IPS-11a (cell line): ENCODE data around the gene WDR59.

Experiments used
- H3K4me3 ChIP-seq: one replicate; pipeline ENCODE4 v1.5.1; 2013; ENCODE audit warnings: low read depth, low read length, control low read depth

The WDR59 gene

DNA sequence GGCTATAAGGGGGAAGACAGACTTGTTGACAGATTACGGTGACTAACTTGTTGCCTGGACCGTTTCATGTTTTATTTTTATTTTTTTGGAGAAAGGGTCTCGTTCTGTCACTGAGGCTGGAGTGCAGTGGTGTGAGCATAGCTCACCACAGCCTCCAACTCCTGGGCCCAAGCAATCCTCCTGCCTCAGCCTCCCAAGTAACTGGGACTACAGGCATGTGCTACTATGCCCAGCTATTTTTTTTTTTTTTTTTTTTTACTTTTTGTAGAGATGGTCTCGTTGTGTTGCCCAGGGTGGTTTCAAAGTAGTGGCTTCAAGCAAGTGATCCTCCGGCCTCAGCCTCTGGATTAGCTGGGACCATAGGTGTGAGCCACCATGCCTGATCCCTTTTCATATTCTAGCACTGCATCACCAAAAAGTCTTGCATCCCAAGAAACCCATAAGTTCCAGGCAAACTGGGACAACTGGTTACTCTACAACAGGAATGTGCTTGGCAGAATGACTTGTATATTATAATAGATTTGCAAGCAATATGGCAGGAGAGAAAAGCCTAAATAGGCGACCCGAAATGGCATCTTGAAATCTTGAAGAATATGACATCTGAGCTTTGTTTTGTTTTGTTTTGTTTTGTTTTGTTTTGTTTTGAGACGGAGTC, 2.2 kb upstream of the WDR59 start:
- no peak overlapping the region for H3K4me3 ChIP-seq

DNA sequence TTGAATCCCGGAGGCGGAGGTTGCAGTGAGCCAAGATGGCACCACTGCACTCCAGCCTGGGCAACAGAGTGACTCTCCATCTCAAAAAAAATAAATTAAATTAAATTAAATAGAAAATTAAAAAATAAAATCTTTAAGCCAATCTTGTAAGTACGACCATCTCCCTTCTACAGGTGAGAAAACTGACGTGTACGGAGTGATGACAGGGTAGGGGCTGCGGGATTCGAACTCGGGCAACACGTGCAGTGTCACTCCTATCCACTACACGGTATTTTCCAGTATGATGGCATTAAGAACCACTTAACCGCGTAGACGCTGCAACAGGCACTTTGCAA, 762 bp downstream of the WDR59 start:
- H3K4me3 ChIP-seq, result peak overlapping the region; percentile 78

GRCh38 chr16:74982256-74982655, 2.7 kb downstream of the WDR59 start:
- H3K4me3 ChIP-seq, result no peak overlapping the region

DNA sequence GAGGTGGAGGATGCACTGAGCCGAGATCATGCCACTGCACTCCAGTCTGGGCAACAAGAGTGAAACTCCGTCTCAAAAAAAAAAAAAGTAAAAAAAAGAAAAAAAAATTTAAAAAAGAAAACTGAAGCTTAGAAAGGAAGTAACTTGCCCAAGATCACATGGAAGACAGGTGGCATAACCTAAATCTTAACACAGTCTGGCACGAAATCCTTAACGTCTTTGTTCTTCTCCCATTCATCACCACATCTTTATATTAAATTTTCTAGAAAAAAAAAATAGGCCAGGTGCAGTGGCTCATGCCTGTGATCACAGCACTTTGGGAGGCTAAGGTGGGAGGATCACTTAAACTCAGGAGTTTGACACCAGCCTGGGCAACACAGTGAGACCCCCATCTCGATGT, 9.3 kb downstream of the WDR59 start:
- no peak overlapping the region for H3K4me3 ChIP-seq

GRCh38 chr16:74973304-74973703, 11.6 kb downstream of the WDR59 start:
- no peak overlapping the region for H3K4me3 ChIP-seq

- no peak overlapping the region for H3K4me3 ChIP-seq
These were observed 30.2 kb downstream of the WDR59 start for GRCh38 chr16:74954763-74955162.

GRCh38 chr16:74951681-74952080, 33.2 kb downstream of the WDR59 start:
- no peak overlapping the region for H3K4me3 ChIP-seq

DNA sequence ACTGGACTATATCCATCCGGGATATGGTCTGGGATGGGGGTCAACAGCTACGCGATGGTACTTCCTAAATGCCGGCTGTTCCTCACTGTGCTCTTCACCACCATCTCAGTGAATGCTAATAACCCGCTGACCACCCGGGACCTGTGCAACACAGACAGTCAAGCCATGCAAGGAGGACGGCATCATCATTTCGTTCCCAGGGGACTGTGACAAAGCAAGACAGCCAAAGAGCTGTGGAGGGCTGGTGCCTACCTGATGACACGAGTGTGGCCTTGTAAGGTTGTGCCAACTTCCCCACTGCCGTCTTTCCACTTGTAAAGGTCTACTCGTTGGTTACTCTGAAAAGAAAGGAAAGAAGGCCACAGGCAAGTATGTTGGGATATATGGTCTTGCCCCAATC, 33.7 kb downstream of the WDR59 start:
- no peak overlapping the region for H3K4me3 ChIP-seq

DNA sequence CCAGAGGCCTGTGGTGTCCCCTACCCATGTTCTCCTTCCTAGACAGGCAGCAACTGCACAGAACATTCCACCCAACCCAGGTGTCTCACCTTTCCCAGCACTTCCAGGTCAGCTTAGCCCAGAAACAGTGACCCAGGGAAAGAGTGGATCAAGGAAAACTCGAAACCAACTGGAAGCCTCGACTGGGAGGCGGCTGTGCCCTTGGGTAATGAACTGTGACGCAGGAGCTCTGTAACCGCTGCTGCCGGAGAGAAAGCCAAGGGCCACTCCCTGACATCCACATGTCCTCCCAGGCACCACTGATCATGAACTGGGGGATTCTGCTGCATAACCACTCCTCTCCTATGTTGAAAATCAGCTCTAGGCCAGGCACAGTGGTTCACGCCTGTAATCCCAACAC, 34.4 kb downstream of the WDR59 start:
- no peak overlapping the region for H3K4me3 ChIP-seq

DNA sequence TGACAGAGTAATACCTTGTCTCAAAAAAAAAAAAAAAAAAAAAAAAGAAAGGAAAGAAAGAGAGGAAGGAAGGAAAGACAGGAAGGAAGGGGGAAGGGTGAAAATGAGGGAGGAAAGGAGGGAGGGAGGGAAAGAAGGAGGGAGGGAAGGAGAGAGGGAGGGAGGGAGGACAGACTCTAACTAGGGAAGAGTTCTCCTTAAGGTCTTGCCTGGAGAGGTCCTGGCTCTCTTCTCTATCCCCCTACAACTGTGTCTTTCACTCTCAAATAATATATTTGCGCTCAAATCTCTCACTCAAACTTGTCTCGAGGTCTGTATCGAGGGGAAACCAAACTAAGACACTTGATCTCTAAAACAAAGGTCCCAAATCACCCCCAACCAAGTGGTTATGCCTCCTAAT, 35.6 kb downstream of the WDR59 start:
- no peak overlapping the region for H3K4me3 ChIP-seq

DNA sequence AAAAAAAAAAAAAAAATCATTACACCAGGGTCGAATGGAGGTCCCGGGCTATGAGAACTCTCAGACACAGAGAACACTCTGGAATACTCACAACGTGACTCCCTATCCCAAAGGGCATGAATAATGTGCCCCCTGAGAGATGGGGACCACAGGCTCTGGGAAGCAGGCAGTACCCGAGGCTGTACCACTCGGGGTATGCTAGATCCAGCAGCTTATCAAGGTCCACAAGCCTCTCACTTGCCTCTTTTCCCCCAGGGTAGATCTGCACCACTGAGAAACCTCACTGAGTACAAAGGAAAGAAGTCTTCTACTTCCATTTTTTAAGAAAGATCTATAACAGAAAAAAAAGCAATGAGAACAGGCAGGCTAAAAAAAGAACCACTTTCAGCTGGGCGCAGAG, 40.5 kb downstream of the WDR59 start:
- no peak overlapping the region for H3K4me3 ChIP-seq

DNA sequence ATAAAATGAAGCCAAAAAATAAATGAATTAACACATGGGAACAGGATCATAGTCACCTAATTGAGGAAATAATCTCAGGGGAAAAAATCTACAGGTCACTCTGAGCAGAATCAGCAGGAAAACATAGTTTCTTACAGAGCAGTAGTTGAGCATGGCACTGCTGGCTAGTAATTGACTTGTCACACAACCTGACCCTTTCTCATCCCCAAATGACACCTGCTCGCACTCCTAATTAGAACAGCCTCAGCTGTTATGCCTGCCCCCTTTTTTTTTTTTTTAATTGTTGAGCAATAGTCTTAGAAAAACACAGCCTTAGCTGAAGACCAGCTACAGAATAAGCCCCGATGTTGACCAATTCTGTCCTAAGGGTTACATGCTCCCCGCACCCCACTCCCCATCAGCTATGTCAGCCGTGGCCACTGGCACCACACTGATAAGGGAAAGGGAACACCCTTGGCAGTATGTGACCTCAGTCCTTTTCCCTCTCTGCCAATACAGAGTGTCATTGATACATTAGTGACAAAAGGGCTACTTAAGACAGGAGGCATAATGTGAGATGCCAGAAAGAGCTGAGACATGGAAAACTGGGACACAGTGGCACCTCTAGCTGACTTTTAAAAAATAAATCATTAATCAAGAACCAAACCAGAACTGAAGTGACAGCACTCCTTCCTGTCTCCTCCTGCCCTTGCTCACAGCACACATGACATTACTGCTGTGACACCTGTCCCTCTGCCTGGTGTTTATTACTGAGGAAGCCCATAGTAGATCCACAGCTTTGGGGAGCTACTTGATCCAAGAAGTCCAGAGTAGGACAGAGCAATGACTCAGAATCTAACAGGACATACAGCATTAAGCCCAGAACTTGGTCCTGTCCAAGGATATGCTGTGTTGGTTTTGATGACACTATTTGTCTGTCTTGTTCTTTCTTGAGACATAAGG, 41.7 kb downstream of the WDR59 start:
- H3K4me3 ChIP-seq, result no peak overlapping the region

GRCh38 chr16:74942566-74942965, 42.4 kb downstream of the WDR59 start:
- H3K4me3 ChIP-seq, result no peak overlapping the region

GRCh38 chr16:74939688-74940087, 45.2 kb downstream of the WDR59 start:
- no peak overlapping the region for H3K4me3 ChIP-seq

- no peak overlapping the region for H3K4me3 ChIP-seq
These were observed 47.9 kb downstream of the WDR59 start for GRCh38 chr16:74936902-74937560.

DNA sequence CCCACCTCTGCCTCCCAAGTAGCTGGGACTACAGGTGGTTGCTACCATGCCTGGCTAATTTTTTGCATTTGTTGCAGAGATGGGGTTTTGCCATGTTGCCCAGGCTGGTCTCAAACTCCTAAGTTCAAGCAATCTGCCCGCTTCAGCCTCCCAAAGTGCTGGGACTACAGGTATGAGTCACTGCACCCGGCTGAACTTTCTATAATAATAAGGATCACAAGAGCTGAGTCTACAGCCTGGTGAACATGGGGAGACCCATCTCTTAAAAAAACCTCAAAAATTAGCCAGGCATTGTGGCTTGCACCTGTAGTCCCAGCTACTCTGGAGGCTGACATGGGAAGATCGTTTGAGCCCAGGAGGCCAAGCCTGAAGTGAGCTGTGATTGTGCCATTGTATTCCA, 53.5 kb downstream of the WDR59 start:
- no peak overlapping the region for H3K4me3 ChIP-seq

DNA sequence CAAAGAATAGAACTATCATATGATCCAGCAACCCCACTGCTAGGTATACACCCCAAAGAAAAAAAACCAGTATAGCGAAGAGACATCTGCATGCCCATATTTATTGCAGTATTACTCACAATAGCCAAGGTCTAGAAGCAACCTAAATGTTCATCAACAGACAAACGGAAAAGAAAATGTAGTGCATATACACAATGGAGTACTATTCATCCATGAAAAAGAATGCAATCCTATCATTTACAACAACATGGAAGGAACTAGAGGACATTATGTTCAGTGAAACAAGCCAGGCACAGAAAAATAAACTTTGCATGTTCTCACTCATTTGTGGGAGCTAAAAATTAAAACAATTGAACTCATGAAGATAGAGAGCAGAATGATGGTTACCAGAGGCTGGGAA, 55.3 kb downstream of the WDR59 start:
- no peak overlapping the region for H3K4me3 ChIP-seq

DNA sequence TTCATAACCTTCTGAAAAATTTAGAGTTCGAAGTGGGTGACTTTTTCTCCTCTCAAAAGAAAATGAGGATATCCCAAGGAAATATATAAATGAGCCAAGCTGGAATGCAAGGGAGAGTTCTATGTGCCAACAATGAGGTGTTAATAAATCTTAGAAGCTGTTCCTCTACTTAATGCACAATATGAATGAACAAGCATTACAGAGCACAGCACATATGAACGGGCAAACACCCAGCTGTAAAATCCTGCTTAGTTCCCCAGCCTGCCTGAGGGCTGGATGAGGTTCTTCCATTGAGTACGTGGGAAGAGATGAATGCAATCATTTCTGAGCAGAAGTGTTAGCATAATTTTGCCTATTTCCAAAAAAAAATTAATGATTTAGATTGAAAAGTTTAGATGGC, 58.1 kb downstream of the WDR59 start:
- H3K4me3 ChIP-seq, result no peak overlapping the region

- H3K4me3 ChIP-seq, result no peak overlapping the region
These were observed 61.0 kb downstream of the WDR59 start for GRCh38 chr16:74923766-74924460.

DNA sequence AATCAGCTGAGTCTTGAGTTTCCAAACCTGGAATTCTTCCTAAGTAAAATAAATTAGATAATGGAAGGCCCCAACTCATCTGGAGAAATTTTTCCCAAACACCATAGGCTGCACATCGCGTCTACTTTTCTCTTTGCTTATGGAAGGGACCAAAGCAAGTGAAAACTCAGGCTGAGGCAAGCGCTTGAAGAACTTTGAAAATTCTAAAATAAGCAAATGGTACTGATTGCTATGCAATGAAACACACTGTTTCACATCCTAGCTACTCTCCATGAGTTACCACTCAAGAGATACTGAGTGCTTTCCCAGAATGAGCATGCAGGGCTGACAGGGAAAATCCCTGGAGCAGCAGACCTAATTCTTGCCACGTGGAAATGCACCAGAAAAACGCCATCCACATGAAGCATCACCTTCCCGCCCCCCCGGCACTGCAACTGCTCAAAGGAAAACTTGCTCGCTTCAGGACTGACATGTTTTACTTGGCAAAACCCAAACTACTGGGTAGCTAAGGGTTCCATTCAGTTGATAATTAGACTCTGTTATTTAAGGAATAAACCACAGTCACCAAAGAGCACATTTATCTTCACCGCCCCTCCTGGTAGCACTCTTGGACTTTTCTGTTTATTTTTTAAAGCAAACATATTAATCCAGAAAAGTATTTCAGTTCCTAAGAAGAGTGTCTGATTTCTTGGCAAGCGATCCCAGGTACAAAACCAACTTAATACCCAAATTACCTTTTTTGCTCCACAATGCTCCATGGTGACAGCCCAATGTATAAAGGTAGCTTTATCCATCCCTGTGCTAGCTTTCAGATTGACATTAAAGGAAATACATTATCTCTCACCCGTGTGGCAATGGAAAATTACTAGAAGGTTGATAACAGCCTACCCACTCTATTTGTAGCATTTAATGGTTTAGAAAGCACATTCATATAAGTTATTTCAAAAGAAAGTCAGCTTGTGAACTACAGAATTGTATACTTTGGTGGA, 62.5 kb downstream of the WDR59 start:
- H3K4me3 ChIP-seq, result no peak overlapping the region
